GM21515 (cell line): Measurements from ENCODE around the gene SLC10A3.

ENCODE experiments used
- ATAC-seq: cut with Tn5 transposase; IDR thresholded peaks from one replicate; pipeline ENCODE4 v1.9.1; 2021; ENCODE audit not compliant: unreplicated experiment

The SLC10A3 gene

GRCh38 chrX:154466036-154466435 lies 24.4 kb downstream of the SLC10A3 start:
- ATAC-seq, result no peak

- ATAC-seq, result no peak
Observed at GRCh38 chrX:154465601-154466000, 24.8 kb downstream of the SLC10A3 start.

GRCh38 chrX:154464806-154465365 lies 25.5 kb downstream of the SLC10A3 start:
- no peak for ATAC-seq

- no peak for ATAC-seq
Observed at GRCh38 chrX:154463611-154464220, 26.7 kb downstream of the SLC10A3 start.

GRCh38 chrX:154462396-154462795 lies 28.0 kb downstream of the SLC10A3 start:
- no peak for ATAC-seq

- ATAC-seq, result no peak
Observed at GRCh38 chrX:154460326-154460725, 30.1 kb downstream of the SLC10A3 start.

GRCh38 chrX:154459832-154460231 lies 30.6 kb downstream of the SLC10A3 start:
- ATAC-seq, result no peak

GRCh38 chrX:154458954-154459778 lies 31.3 kb downstream of the SLC10A3 start:
- no peak for ATAC-seq

- ATAC-seq, result peak; percentile 66
Observed at GRCh38 chrX:154458116-154458953, 32.1 kb downstream of the SLC10A3 start, which contains the start of gene PLXNA3. TSS of gene PLXNA3 (plus strand) at chrX:154458281. CDS start at chrX:154460184, 1,903 bp downstream.

GRCh38 chrX:154457491-154458115 lies 32.8 kb downstream of the SLC10A3 start:
- peak; percentile 60 for ATAC-seq

GRCh38 chrX:154452823-154453222 lies 37.6 kb downstream of the SLC10A3 start:
- no peak for ATAC-seq

GRCh38 chrX:154450312-154450711 lies 40.1 kb downstream of the SLC10A3 start:
- ATAC-seq, result no peak

- no peak for ATAC-seq
Observed at GRCh38 chrX:154449618-154450017, 40.8 kb downstream of the SLC10A3 start.

GRCh38 chrX:154448484-154448883 lies 41.9 kb downstream of the SLC10A3 start:
- no peak for ATAC-seq

GRCh38 chrX:154446430-154446829 lies 44.0 kb downstream of the SLC10A3 start:
- ATAC-seq, result no peak

GRCh38 chrX:154445776-154446175 lies 44.7 kb downstream of the SLC10A3 start:
- ATAC-seq, result no peak

GRCh38 chrX:154444755-154445246 lies 45.6 kb downstream of the SLC10A3 start:
- ATAC-seq, result no peak

- peak; percentile 70 for ATAC-seq
Observed at GRCh38 chrX:154443992-154444754, 46.3 kb downstream of the SLC10A3 start, which contains the start of gene FAM50A. TSS of gene FAM50A (plus strand) at chrX:154444141. CDS start at chrX:154444236, 95 bp downstream.

GRCh38 chrX:154443479-154443910 lies 46.9 kb downstream of the SLC10A3 start:
- no peak for ATAC-seq
